ENCODE results near the gene MCTP2.

The MCTP2 gene

GRCh38 chr15:94263341-94264273 is 32.2 kb downstream of the MCTP2 start:
- no peak for DNase-seq (ENCODE audit: low read depth in 2 of 2)

- no peak for DNase-seq (ENCODE audit: low read depth in 2 of 2)
Observed at GRCh38 chr15:94265009-94265408, 33.6 kb downstream of the MCTP2 start.

GRCh38 chr15:94265982-94266381 is 34.6 kb downstream of the MCTP2 start:
- DNase-seq (ENCODE audit: low read depth in 2 of 2) = no peak

- no peak for DNase-seq (ENCODE audit: low read depth in 2 of 2)
Observed at GRCh38 chr15:94266789-94267188, 35.4 kb downstream of the MCTP2 start.

- DNase-seq (ENCODE audit: low read depth in 2 of 2) = no peak
Observed at GRCh38 chr15:94269954-94270353, 38.6 kb downstream of the MCTP2 start.

- no peak for DNase-seq (ENCODE audit: low read depth in 2 of 2)
Observed at GRCh38 chr15:94270570-94270969, 39.2 kb downstream of the MCTP2 start.

- no peak for DNase-seq (ENCODE audit: low read depth in 2 of 2)
Observed at GRCh38 chr15:94272251-94272898, 41.0 kb downstream of the MCTP2 start.

GRCh38 chr15:94273826-94274225 is 42.5 kb downstream of the MCTP2 start:
- no peak for DNase-seq (ENCODE audit: low read depth in 2 of 2)

GRCh38 chr15:94274745-94275144 is 43.4 kb downstream of the MCTP2 start:
- no peak for DNase-seq (ENCODE audit: low read depth in 2 of 2)

- no peak for DNase-seq (ENCODE audit: low read depth in 2 of 2)
Observed at GRCh38 chr15:94277485-94277884, 46.1 kb downstream of the MCTP2 start.

- no peak for DNase-seq (ENCODE audit: low read depth in 2 of 2)
Observed at GRCh38 chr15:94279736-94280135, 48.4 kb downstream of the MCTP2 start.

- no peak for DNase-seq (ENCODE audit: low read depth in 2 of 2)
Observed at GRCh38 chr15:94280301-94280700, 48.9 kb downstream of the MCTP2 start.

- DNase-seq (ENCODE audit: low read depth in 2 of 2) = no peak
Observed at GRCh38 chr15:94282269-94283250, 51.2 kb downstream of the MCTP2 start.

- DNase-seq (ENCODE audit: low read depth in 2 of 2) = no peak
Observed at GRCh38 chr15:94286583-94286982, 55.2 kb downstream of the MCTP2 start.

- DNase-seq (ENCODE audit: low read depth in 2 of 2) = peak; percentile 26 to 40
Observed at GRCh38 chr15:94287794-94288246, 56.5 kb downstream of the MCTP2 start.

- no peak for DNase-seq (ENCODE audit: low read depth in 2 of 2)
Observed at GRCh38 chr15:94290730-94291129, 59.4 kb downstream of the MCTP2 start.

- no peak for DNase-seq (ENCODE audit: low read depth in 2 of 2)
Observed at GRCh38 chr15:94293411-94294402, 62.3 kb downstream of the MCTP2 start.

GRCh38 chr15:94294556-94294955 is 63.2 kb downstream of the MCTP2 start:
- no peak for DNase-seq (ENCODE audit: low read depth in 2 of 2)

- no peak for DNase-seq (ENCODE audit: low read depth in 2 of 2)
Observed at GRCh38 chr15:94295275-94295674, 63.9 kb downstream of the MCTP2 start.

- no peak for DNase-seq (ENCODE audit: low read depth in 2 of 2)
Observed at GRCh38 chr15:94296717-94297116, 65.4 kb downstream of the MCTP2 start.

GRCh38 chr15:94297558-94297957 is 66.2 kb downstream of the MCTP2 start:
- no peak for DNase-seq (ENCODE audit: low read depth in 2 of 2)
